AG04450 (cell line): ENCODE measurements around the gene NKIRAS2. TPM values are rescaled to one million over a fixed set of nuclear protein-coding genes. Genes with fewer than 3 reads are reported as not detected.

Source experiments
- CTCF ChIA-PET: fragments of 300-600, 350-600 bp; formaldehyde crosslinking; extraction: SDS; loops from one replicate; lab custom pipeline; 2022; ENCODE audit warnings: antibody characterized with exemption, inconsistent platforms; lab: Charles Lee
- POLR2A ChIA-PET: fragments of 350-600 bp; formaldehyde crosslinking; extraction: SDS; loops from one replicate; lab custom pipeline; 2021; ENCODE audit warnings: antibody characterized with exemption, inconsistent platforms; lab: Yijun Ruan, JAX
- DNase-seq: peaks from one replicate; pipeline ENCODE4 v3.0.0-alpha.2; 2011; ENCODE audit warnings: low read depth, low spot score
- H3K27ac ChIP-seq: one replicate; pipeline ENCODE4 v1.5.1; 2012; ENCODE audit warnings: low read depth, low read length, control low read depth
- H3K27me3 ChIP-seq: one replicate; pipeline ENCODE4 v1.6.0; 2012; ENCODE audit warnings: low read length; ENCODE audit not compliant: control insufficient read depth, insufficient read depth
- H3K4me3 ChIP-seq: 2 replicates; pipeline ENCODE4 v1.5.1; 2011; ENCODE audit warnings: mild to moderate bottlenecking, low read depth, low read length, control low read depth
- H3K9me3 ChIP-seq: 2 replicates; pipeline ENCODE4 v1.5.1; 2012; ENCODE audit warnings: low read length; ENCODE audit not compliant: control insufficient read depth, insufficient read depth
- CTCF ChIP-seq: IDR thresholded peaks from 2 replicates; pipeline ENCODE4 v1.5.1; 2011; ENCODE audit warnings: low read depth, low read length, control low read depth, inconsistent platforms
- polyA plus RNA-seq: library from polyadenylated mRNA; depleted of rRNA; stranded (reverse); fragments of >200 nt; gene quantifications from 2 replicates; pipeline ENCODE4 v1.2.3, GENCODE V29; 2011

Gene NKIRAS2
- polyA plus RNA-seq, 1 experiment, result 46.5 TPM

- no peak for TF ChIP-seq CTCF
- peaks cover under 1% of the 10 kb centered on the region; the same call in 1 of the 2 replicates for H3K9me3 ChIP-seq
- ChIA-PET POLR2A (no interaction called here), CTCF (no interaction called here)
- H3K27me3 ChIP-seq, result no peaks in the 10 kb centered on the region
- DNase-seq, result no peak
- H3K27ac ChIP-seq, result peak overlapping the region; percentile 11
- no peak overlapping the region for H3K4me3 ChIP-seq
These were observed 46.5 kb upstream of the NKIRAS2 start for GRCh38 chr17:41973408-41973811.

GRCh38 chr17:41974031-41974430 lies 45.9 kb upstream of the NKIRAS2 start:
- TF ChIP-seq CTCF, result no peak
- H3K27ac ChIP-seq, result no peak overlapping the region
- ChIA-PET CTCF (no interaction called here), POLR2A (interaction anchor here (0.7 kb wide), 1 partner anchor 114 kb away, joined by 6 read pairs; no protein-coding TSS in a partner anchor)
- H3K27me3 ChIP-seq, result no peaks in the 10 kb centered on the region
- no peaks in the 10 kb centered on the region for H3K9me3 ChIP-seq
- H3K4me3 ChIP-seq, result no peak overlapping the region
- DNase-seq, result no peak

- Histone ChIP-seq H3K4me3 (no peak overlapping the region), H3K9me3 (no peaks in the 10 kb centered on the region), H3K27ac (no peak overlapping the region), H3K27me3 (no peaks in the 10 kb centered on the region)
- no peak for TF ChIP-seq CTCF
- ChIA-PET CTCF (interaction anchor here (1.3 kb wide), 1 partner anchor 44 kb away, joined by 3 read pairs; no protein-coding TSS in a partner anchor), POLR2A (interaction anchor here (1.4 kb wide), 1 partner anchor 8 kb away, joined by 6 read pairs; the partner anchor contains the start of gene CNP)
- no peak for DNase-seq
These were observed 45.2 kb upstream of the NKIRAS2 start for GRCh38 chr17:41974658-41975057.

GRCh38 chr17:41975099-41976083 lies 44.5 kb upstream of the NKIRAS2 start:
- H3K27me3 ChIP-seq, result no peaks in the 10 kb centered on the region
- ChIA-PET CTCF (interaction anchor here (0.8 to 1.3 kb wide), 2 partner anchors 44 to 126 kb away, joined by 3 read pairs; no protein-coding TSS in a partner anchor), POLR2A (interaction anchor here (0.6 to 1.4 kb wide), 4 partner anchors 9 to 908 kb away, joined by 3 to 6 read pairs (median 3); partner anchors contain the start of genes ACLY and CNP)
- no peak overlapping the region for H3K4me3 ChIP-seq
- H3K27ac ChIP-seq, result peak overlapping the region; percentile 11
- no peak for DNase-seq
- no peak for TF ChIP-seq CTCF
- H3K9me3 ChIP-seq, result no peaks in the 10 kb centered on the region
